ENCODE measurements around the gene RIC8A. TPM values are rescaled to one million over a fixed set of nuclear protein-coding genes. Genes with fewer than 3 reads are reported as not detected.
"Not testable (repeated sequence)": the region's sequence is repeated elsewhere in the genome, so short reads cannot be mapped to it uniquely, and the experiment has no call there.

The RIC8A gene
- total RNA-seq, 8 experiments from 2014 or later = 39.0 to 94.0 (median 64.1) TPM

DNA sequence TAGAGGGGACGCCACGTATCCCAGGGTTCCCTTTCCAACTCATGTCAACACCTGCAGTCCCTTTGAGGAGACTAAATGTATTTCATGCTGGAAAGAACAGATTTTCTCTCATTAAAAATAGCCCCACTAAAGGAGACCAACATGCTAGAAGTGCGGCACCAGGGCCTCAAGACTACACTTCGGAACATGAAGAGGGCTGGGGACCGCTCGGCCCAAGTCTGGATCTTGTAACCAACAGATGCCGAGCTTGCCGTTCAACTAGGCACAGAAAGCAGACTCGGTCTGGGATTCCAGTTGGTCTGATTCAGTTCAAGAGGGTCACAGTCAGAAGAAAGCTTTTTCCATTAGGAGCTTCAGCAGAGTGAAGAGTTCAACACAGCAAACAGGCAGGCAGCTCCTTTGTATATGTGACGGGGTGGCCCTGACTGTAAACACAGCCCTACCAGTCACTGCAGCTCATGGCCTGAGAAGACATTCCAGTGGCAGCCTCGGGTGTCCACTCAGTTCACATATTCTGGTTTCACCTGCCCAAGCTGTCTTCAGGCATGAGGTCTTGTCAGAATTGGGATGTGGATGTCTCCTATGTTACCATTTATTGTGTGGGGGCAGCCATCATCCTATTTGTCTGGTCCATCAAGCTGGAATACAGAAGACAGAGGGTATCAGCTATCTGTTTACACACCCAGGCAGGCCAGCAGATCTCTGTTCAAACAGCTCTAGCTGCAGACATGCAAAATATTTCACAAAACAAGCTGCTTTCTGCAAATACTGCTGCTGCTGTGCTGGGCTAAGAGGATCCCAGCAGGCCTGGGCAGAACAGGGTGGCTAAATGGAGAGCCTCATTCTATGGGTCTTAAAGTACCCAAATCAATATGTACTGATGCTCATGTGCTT, 8.8 kb downstream of the RIC8A start:
- peak in 4 of 8 experiments; percentile 3 to 68 (median 16) for ATAC-seq (replicated peaks in 6 of 8)
- Histone ChIP-seq H3K4me1 (replicated peaks in 1 of 2) (no peaks in the 10 kb centered on the region), H3K27ac (no peak overlapping the region), H3K4me3 (no peak overlapping the region)
- 20 to 100% (median 95%) methylated on average over 1 to 10 of the region's 11 CpGs; no CpG with 5 or more reads in 3 of the 10 experiments for WGBS, 10 experiments
- in situ Hi-C loops (cut with MboI; ENCODE audit: low pct_unique_long_range_greater_than_20kb in 2 of 9, low sequenced_read_pairs in 9 of 9, unreplicated experiment in 9 of 9) = no loop called here

DNA sequence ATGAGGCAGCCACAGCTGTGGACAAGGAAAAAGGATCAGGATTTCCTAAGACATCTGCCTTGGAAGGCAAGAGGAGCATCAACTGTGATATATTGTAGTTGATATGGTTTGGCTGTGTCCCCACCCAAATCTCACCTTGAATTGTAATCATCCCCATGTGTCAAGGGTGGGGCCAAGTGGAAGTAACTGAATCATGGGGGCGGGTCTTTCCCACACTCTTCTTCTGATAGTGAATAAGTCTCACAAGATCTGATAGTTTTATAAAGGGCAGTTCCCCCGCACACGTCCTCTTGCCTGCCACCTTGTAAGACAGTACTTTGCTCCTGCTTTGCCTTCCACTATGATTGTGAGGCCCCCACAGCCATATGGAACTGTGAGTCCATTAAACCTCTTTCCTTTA, 10.2 kb downstream of the RIC8A start:
- H3K4me1 ChIP-seq (replicated peaks in 1 of 2) = no peaks in the 10 kb centered on the region
- WGBS, 10 experiments = 80 to 100% (median 80%) methylated on average over 1 to 2 of the region's 3 CpGs; no CpG with 5 or more reads in 7 of the 10 experiments
- ATAC-seq (replicated peaks in 6 of 8) = peak in 3 of 8 experiments; percentile 12 to 25 (median 16)
- H3K4me3 ChIP-seq = no peak overlapping the region
- in situ Hi-C loops (cut with MboI; ENCODE audit: low pct_unique_long_range_greater_than_20kb in 2 of 9, low sequenced_read_pairs in 9 of 9, unreplicated experiment in 9 of 9) = no loop called here
- H3K27ac ChIP-seq = no peak overlapping the region

GRCh38 chr11:218815-219593, 11.5 kb downstream of the RIC8A start:
- Histone ChIP-seq H3K4me1 (replicated peaks in 1 of 2) (no peaks in the 10 kb centered on the region), H3K4me3 (no peak overlapping the region), H3K27ac (no peak overlapping the region)
- in situ Hi-C loops (cut with MboI; ENCODE audit: low pct_unique_long_range_greater_than_20kb in 2 of 9, low sequenced_read_pairs in 9 of 9, unreplicated experiment in 9 of 9) = no loop called here
- no peak for ATAC-seq (replicated peaks in 6 of 8)
- WGBS, 10 experiments = 20 to 98% (median 86%) methylated on average over 1 to 16 of the region's 29 CpGs; no CpG with 5 or more reads in 1 of the 10 experiments

DNA sequence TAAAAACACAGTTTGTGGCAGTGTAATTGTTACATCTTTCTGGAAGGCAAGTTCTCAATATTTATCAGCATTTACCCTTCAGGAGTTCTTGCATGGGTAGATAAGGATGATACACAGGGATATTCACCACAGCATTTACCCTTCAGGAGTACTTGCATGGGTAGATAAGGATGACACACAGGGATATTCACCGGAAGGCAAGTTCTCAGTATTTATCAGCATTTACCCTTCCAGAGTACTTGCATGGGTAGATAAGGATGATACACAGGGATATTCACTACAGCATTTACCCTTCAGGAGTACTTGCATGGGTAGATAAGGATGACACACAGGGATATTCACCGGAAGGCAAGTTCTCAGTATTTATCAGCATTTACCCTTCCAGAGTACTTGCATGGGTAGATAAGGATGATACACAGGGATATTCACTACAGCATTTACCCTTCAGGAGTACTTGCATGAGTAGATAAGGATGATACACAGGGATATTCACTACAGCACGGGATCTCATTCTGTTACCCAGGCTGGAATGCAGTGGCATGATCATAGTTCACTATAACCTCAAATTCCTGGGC, 13.2 kb downstream of the RIC8A start:
- H3K4me3 ChIP-seq; ATAC-seq (replicated peaks in 6 of 8); in situ Hi-C loops (cut with MboI; ENCODE audit: low pct_unique_long_range_greater_than_20kb in 2 of 9, low sequenced_read_pairs in 9 of 9, unreplicated experiment in 9 of 9); H3K4me1 ChIP-seq (replicated peaks in 1 of 2); H3K27ac ChIP-seq: not testable (repeated sequence)
- WGBS, 10 experiments = no CpG with 5 or more reads among the region's 3 CpGs

GRCh38 chr11:221539-221938, 14.0 kb downstream of the RIC8A start:
- 57 to 100% (median 83%) methylated on average over 2 to 7 of the region's 7 CpGs; no CpG with 5 or more reads in 1 of the 10 experiments for WGBS, 10 experiments
- ATAC-seq (replicated peaks in 6 of 8) = no peak
- no peaks in the 10 kb centered on the region for H3K4me1 ChIP-seq (replicated peaks in 1 of 2)
- no peak overlapping the region for H3K27ac ChIP-seq
- no peak overlapping the region for H3K4me3 ChIP-seq
- in situ Hi-C loops (cut with MboI; ENCODE audit: low pct_unique_long_range_greater_than_20kb in 2 of 9, low sequenced_read_pairs in 9 of 9, unreplicated experiment in 9 of 9) = no loop called here

GRCh38 chr11:221998-222789, 14.7 kb downstream of the RIC8A start:
- no peak overlapping the region for H3K4me3 ChIP-seq
- H3K4me1 ChIP-seq (replicated peaks in 1 of 2) = no peaks in the 10 kb centered on the region
- ATAC-seq (replicated peaks in 6 of 8) = peak in 1 of 8 experiments; percentile 31
- WGBS, 10 experiments = 83 to 100% (median 95%) methylated on average over 1 to 5 of the region's 14 CpGs; no CpG with 5 or more reads in 2 of the 10 experiments
- no peak overlapping the region for H3K27ac ChIP-seq
- in situ Hi-C loops (cut with MboI; ENCODE audit: low pct_unique_long_range_greater_than_20kb in 2 of 9, low sequenced_read_pairs in 9 of 9, unreplicated experiment in 9 of 9) = no loop called here

GRCh38 chr11:223026-223789, 15.7 kb downstream of the RIC8A start:
- ATAC-seq (replicated peaks in 6 of 8) = peak in 1 of 8 experiments; percentile 16

GRCh38 chr11:223884-224283, 16.4 kb downstream of the RIC8A start:
- no peaks in the 10 kb centered on the region for H3K4me1 ChIP-seq (replicated peaks in 1 of 2)
- no CpG with 5 or more reads among the region's 9 CpGs for WGBS, 10 experiments
- in situ Hi-C loops (cut with MboI; ENCODE audit: low pct_unique_long_range_greater_than_20kb in 2 of 9, low sequenced_read_pairs in 9 of 9, unreplicated experiment in 9 of 9) = no loop called here
- ATAC-seq (replicated peaks in 6 of 8) = peak in 2 of 8 experiments; percentile 46 to 84
- no peak overlapping the region for H3K27ac ChIP-seq
- H3K4me3 ChIP-seq = no peak overlapping the region

More at GRCh38 chr11:223026-223789, 15.7 kb downstream of the RIC8A start:
- in situ Hi-C loops (cut with MboI; ENCODE audit: low pct_unique_long_range_greater_than_20kb in 2 of 9, low sequenced_read_pairs in 9 of 9, unreplicated experiment in 9 of 9) = no loop called here
- Histone ChIP-seq H3K27ac (no peak overlapping the region), H3K4me3 (no peak overlapping the region), H3K4me1 (replicated peaks in 1 of 2) (no peaks in the 10 kb centered on the region)
- WGBS, 10 experiments = 33 to 100% (median 77%) methylated on average over 1 to 10 of the region's 16 CpGs; no CpG with 5 or more reads in 5 of the 10 experiments

- WGBS, 10 experiments = 80 to 100% (median 98%) methylated on average over 1 to 6 of the region's 7 CpGs; no CpG with 5 or more reads in 1 of the 10 experiments
- ATAC-seq (replicated peaks in 6 of 8) = no peak
- no peak overlapping the region for H3K4me3 ChIP-seq
- H3K27ac ChIP-seq = no peak overlapping the region
- in situ Hi-C loops (cut with MboI; ENCODE audit: low pct_unique_long_range_greater_than_20kb in 2 of 9, low sequenced_read_pairs in 9 of 9, unreplicated experiment in 9 of 9) = no loop called here
- H3K4me1 ChIP-seq (replicated peaks in 1 of 2) = no peaks in the 10 kb centered on the region
These were observed 16.9 kb downstream of the RIC8A start for GRCh38 chr11:224424-224823.

DNA sequence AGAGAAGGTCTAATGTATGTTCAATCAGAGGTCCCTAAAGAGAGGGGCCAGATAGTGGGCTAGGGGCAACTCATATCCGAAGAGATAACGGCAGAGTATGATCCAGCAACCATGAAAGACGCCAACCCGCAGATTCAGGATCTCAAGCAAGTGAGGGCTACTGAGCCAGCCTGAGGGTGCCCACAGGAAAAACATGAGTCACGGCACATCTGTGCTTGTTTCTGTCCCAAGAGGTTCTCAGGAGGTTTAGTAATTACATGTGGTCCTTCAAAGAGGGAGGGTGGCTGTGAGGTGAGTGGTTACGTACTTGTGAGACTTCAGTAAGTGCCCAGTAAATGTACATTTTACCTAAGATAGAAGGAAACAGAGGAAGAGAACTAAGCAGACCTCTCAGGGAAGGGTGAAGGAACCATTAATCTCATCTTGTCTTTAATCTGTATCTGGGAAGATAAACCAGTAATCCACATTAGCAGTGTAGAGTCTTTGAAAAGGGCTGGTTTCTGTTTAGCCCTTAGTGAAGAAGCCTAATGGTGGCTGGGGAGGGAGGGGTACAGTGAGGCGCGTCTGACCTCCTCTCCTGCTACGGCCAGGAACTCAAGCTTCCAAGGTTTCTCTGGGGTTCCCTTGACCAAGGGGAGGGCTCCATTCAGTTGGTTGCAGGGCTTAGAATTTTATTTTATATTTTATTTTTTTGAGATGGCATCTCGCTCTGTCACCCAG, 18.4 kb downstream of the RIC8A start:
- WGBS, 10 experiments = 78 to 100% (median 95%) methylated on average over 1 to 7 of the region's 10 CpGs; no CpG with 5 or more reads in 1 of the 10 experiments
- no peak for ATAC-seq (replicated peaks in 6 of 8)
- in situ Hi-C loops (cut with MboI; ENCODE audit: low pct_unique_long_range_greater_than_20kb in 2 of 9, low sequenced_read_pairs in 9 of 9, unreplicated experiment in 9 of 9) = no loop called here

GRCh38 chr11:227824-228379, 20.4 kb downstream of the RIC8A start:
- WGBS, 10 experiments = 42 to 100% (median 88%) methylated on average over 1 to 4 of the region's 6 CpGs; no CpG with 5 or more reads in 2 of the 10 experiments
- Histone ChIP-seq H3K4me3 (no peak overlapping the region), H3K4me1 (replicated peaks in 1 of 2) (no peaks in the 10 kb centered on the region), H3K27ac (no peak overlapping the region)
- in situ Hi-C loops (cut with MboI; ENCODE audit: low pct_unique_long_range_greater_than_20kb in 2 of 9, low sequenced_read_pairs in 9 of 9, unreplicated experiment in 9 of 9) = no loop called here
- peak in 3 of 8 experiments; percentile 18 to 73 (median 55) for ATAC-seq (replicated peaks in 6 of 8)

More for the DNA sequence above, 18.4 kb downstream of the RIC8A start:
- no peak overlapping the region for H3K4me3 ChIP-seq
- H3K4me1 ChIP-seq (replicated peaks in 1 of 2) = no peaks in the 10 kb centered on the region
- no peak overlapping the region for H3K27ac ChIP-seq

Measured in motor neuron (in vitro differentiated cells).